Fibroblast of lung (primary cell): ENCODE data around the gene ATG10. TPM values are rescaled to one million over a fixed set of nuclear protein-coding genes. Genes with fewer than 3 reads are reported as not detected.
"Not testable (repeated sequence)": the region's sequence is repeated elsewhere in the genome, so short reads cannot be mapped to it uniquely, and the experiment has no call there.

Experiments
- DNase-seq, 2 donors: peaks; one replicate each; pipeline versions ENCODE4 v3.0.0 to v3.0.0-alpha.2; 2010; ENCODE audit warnings: low read depth in 2 of 2
- H2AFZ ChIP-seq: 2 replicates; pipeline ENCODE4 v1.5.1; 2012; ENCODE audit warnings: low read length, control low read depth, inconsistent platforms
- H3K27ac ChIP-seq: 2 replicates; pipeline ENCODE4 v1.5.1; 2011; ENCODE audit warnings: low read length, control low read depth; ENCODE audit not compliant: insufficient read depth
- H3K27me3 ChIP-seq: 2 replicates; pipeline ENCODE4 v1.5.1; 2011; ENCODE audit warnings: mild to moderate bottlenecking, low read length; ENCODE audit not compliant: control insufficient read depth, insufficient read depth
- H3K36me3 ChIP-seq: 2 replicates; pipeline ENCODE4 v1.5.1; 2011; ENCODE audit warnings: low read length; ENCODE audit not compliant: control insufficient read depth, insufficient read depth
- H3K4me1 ChIP-seq: 2 replicates; pipeline ENCODE4 v1.5.1; 2011; ENCODE audit warnings: low read length; ENCODE audit not compliant: control insufficient read depth, insufficient read depth; ENCODE audit errors: extremely low read depth
- H3K4me2 ChIP-seq: 2 replicates; pipeline ENCODE4 v1.5.1; 2011; ENCODE audit warnings: low read length, control low read depth; ENCODE audit not compliant: insufficient read depth; ENCODE audit errors: extremely low read depth
- H3K4me3 ChIP-seq, 4 experiments: fragments of 200-600 bp in 1 of 4; sonication (generic) in 1 of 4; replicated peaks in 1 of 4; 2 replicates each; pipeline ENCODE4 v1.5.1; 2011 to 2016; ENCODE audit warnings: low read length in 4 of 4, low read depth in 3 of 4, mild to moderate bottlenecking in 3 of 4, control low read depth in 2 of 4, inconsistent platforms in 1 of 4, mixed read lengths in 1 of 4; ENCODE audit not compliant: insufficient read depth in 1 of 4; ENCODE audit errors: control extremely low read depth in 1 of 4
- H3K79me2 ChIP-seq: 2 replicates; pipeline ENCODE4 v1.5.1; 2012; ENCODE audit warnings: mild to moderate bottlenecking, low read length, inconsistent platforms; ENCODE audit not compliant: control insufficient read depth, insufficient read depth
- H3K9ac ChIP-seq: 2 replicates; pipeline ENCODE4 v1.5.1; 2011; ENCODE audit warnings: mild to moderate bottlenecking, low read length, control low read depth; ENCODE audit not compliant: insufficient read depth
- H3K9me3 ChIP-seq: 2 replicates; pipeline ENCODE4 v1.5.1; 2012; ENCODE audit warnings: low read depth, low read length; ENCODE audit not compliant: control insufficient read depth, insufficient read depth
- H4K20me1 ChIP-seq: 2 replicates; pipeline ENCODE4 v1.5.1; 2011; ENCODE audit warnings: low read length; ENCODE audit not compliant: control insufficient read depth, insufficient read depth; ENCODE audit errors: extremely low read depth
- EZH2 ChIP-seq: IDR thresholded peaks from 2 replicates; pipeline ENCODE4 v1.5.1; 2012; ENCODE audit warnings: low read length, control low read depth, mild to moderate bottlenecking; ENCODE audit errors: missing control alignments
- polyA plus RNA-seq, 2 donors: library from polyadenylated mRNA; depleted of rRNA in 1 of 2; stranded (reverse) in 1 of 2; unstranded in 1 of 2; fragments of >200 nt; gene quantifications; 2 replicates each; pipeline ENCODE4 v1.2.1, GENCODE V29; 2011 to 2012; ENCODE audit warnings: missing spikeins in 1 of 2
- total RNA-seq: library from RNA; depleted of rRNA; stranded (reverse); fragments of >200 nt; gene quantifications from 2 replicates; pipeline ENCODE4 v1.2.1, GENCODE V29; 2014
- TF ChIP-seq, protein P1 (sequence below), 2 donors: IDR thresholded peaks in 1 of 2; conservative IDR thresholded peaks in 1 of 2; 1 replicate in 1 of 2; 2 replicates in 1 of 2; pipeline ENCODE4 v1.5.1; 2011 to 2012; ENCODE audit warnings: low read length in 2 of 2, control low read depth in 1 of 2, inconsistent platforms in 1 of 2, low read depth in 1 of 2, mild to moderate bottlenecking in 1 of 2

ATG10 gene
- total and polyA plus RNA-seq, 2 donors (not counting 1 experiment from before 2014, with no cell fraction given), result 2.5 to 8.8 TPM

DNA sequence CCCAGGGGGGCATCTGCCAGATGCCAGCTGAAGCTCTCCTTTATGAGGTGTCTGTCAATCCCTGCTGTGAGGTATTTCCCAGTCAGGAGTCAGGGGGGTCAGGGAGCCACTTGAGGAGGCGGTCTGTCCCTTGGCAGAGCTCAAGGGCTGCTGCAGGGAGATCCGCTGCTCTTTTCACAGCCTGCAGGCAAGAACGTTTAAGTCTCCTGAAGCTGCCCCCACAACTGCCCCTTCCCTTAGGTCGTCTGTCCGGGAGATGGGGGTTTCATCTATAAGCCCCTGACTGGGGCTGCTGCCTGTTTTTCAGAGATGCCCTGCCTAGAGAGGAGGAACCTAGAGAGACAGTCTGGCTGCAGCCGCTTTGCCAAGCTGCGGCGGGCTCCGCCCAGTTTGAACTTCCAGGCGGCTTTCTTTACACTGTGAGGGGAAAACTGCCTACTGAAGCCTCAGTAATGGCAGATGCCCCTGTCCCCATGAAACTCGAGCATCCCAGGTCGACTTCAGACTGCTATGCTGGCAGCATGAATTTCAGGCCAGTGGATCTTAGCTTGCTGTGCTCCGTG, 158.0 kb downstream of the ATG10 start:
- Histone ChIP-seq H3K27me3 (no peaks in the 10 kb centered on the region), H3K27ac (no peak overlapping the region), H3K9ac (no peak overlapping the region), H4K20me1 (no peaks in the 10 kb centered on the region), H3K9me3 (no peaks in the 10 kb centered on the region), H3K4me2 (no peak overlapping the region), H3K4me1 (no peaks in the 10 kb centered on the region), H3K36me3 (no peaks in the 10 kb centered on the region), H2AFZ (no peak overlapping the region), H3K4me3 (no peak overlapping the region), H3K79me2 (no peaks in the 10 kb centered on the region)
- TF ChIP-seq EZH2, result no peak
- TF ChIP-seq, protein P1, sequence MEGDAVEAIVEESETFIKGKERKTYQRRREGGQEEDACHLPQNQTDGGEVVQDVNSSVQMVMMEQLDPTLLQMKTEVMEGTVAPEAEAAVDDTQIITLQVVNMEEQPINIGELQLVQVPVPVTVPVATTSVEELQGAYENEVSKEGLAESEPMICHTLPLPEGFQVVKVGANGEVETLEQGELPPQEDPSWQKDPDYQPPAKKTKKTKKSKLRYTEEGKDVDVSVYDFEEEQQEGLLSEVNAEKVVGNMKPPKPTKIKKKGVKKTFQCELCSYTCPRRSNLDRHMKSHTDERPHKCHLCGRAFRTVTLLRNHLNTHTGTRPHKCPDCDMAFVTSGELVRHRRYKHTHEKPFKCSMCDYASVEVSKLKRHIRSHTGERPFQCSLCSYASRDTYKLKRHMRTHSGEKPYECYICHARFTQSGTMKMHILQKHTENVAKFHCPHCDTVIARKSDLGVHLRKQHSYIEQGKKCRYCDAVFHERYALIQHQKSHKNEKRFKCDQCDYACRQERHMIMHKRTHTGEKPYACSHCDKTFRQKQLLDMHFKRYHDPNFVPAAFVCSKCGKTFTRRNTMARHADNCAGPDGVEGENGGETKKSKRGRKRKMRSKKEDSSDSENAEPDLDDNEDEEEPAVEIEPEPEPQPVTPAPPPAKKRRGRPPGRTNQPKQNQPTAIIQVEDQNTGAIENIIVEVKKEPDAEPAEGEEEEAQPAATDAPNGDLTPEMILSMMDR (conservative IDR thresholded peaks at IDR 0.05 in 1 of 2, IDR thresholded peaks at IDR 0.05 in 1 of 2; ENCODE audit: low read depth in 1 of 2, low read length in 2 of 2), result no peak
- no peak for DNase-seq

DNA sequence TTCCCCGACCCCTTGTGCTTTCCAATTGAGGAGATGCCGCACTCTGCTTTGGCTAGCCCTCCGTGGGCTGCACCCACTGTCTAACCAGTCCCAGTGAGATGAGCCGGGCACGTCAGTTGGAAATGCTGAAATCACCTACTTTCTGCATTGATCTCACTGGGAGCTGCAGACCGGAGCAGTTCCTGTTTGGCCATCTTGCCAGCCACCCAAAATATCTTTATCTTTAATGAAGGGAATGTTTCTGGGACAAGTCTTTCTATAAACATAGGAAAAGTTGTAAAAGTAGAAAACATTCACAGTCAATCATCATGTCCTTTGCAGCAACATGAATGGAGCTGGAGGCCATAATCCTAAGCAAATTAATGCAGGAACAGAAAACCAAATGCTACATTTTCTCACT, 158.8 kb downstream of the ATG10 start:
- Histone ChIP-seq H3K4me2 (no peak overlapping the region), H3K9me3 (no peaks in the 10 kb centered on the region), H3K4me1 (no peaks in the 10 kb centered on the region), H2AFZ (no peak overlapping the region), H3K27me3 (no peaks in the 10 kb centered on the region), H3K36me3 (no peaks in the 10 kb centered on the region), H3K9ac (no peak overlapping the region), H4K20me1 (no peaks in the 10 kb centered on the region), H3K79me2 (no peaks in the 10 kb centered on the region), H3K4me3 (no peak overlapping the region), H3K27ac (no peak overlapping the region)
- no peak for TF ChIP-seq EZH2
- TF ChIP-seq, protein P1 (conservative IDR thresholded peaks at IDR 0.05 in 1 of 2, IDR thresholded peaks at IDR 0.05 in 1 of 2; ENCODE audit: low read depth in 1 of 2, low read length in 2 of 2), result no peak
- no peak for DNase-seq

DNA sequence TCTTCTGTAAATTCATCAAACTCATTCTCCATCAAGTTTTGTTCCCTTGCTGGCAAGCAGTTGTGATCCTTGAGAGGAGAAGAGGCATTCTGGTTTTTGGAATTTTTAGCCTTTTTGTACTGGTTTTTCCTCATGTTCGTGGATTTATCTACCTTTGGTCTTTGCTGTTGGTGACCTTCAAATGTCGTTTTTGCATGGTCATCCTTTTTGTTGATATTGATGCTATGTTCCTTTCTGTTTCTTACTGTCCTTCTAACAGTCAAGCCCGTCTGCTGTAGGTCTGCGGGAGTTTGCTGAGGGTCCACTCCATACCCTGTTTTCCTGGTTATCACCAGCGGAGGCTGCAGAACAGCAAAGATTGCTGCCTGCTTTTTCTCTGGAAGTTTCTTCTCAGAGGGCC, 165.4 kb downstream of the ATG10 start:
- H3K9me3 ChIP-seq, result no peaks in the 10 kb centered on the region
- H3K9ac ChIP-seq, result no peak overlapping the region
- no peak overlapping the region for H3K4me3 ChIP-seq
- TF ChIP-seq, protein P1 (conservative IDR thresholded peaks at IDR 0.05 in 1 of 2, IDR thresholded peaks at IDR 0.05 in 1 of 2; ENCODE audit: low read depth in 1 of 2, low read length in 2 of 2), result no peak
- TF ChIP-seq EZH2, result no peak
- no peak overlapping the region for H3K27ac ChIP-seq
- DNase-seq, result no peak
- no peak overlapping the region for H3K4me2 ChIP-seq
- H4K20me1 ChIP-seq, result no peaks in the 10 kb centered on the region
- no peak overlapping the region for H2AFZ ChIP-seq
- H3K79me2 ChIP-seq, result no peaks in the 10 kb centered on the region
- no peaks in the 10 kb centered on the region for H3K4me1 ChIP-seq
- H3K36me3 ChIP-seq, result no peaks in the 10 kb centered on the region
- no peaks in the 10 kb centered on the region for H3K27me3 ChIP-seq

DNA sequence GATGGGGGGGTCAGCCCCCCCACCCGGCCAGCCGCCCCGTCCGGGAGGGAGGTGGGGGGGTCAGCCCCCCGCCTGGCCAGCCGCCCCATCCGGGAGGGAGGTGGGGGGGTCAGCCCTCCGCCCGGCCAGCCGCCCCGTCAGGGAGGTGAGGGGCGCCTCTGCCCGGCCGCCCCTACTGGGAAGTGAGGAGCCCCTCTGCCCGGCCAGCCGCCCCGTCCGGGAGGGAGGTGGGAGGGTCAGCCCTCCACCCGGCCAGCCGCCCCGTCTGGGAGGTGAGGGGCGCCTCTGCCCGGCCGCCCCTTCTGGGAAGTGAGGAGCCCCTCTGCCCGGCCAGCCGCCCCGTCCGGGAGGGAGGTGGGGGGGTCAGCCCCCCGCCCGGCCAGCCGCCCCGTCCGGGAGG, 168.0 kb downstream of the ATG10 start:
- not testable (repeated sequence) for H3K9me3 ChIP-seq, H3K79me2 ChIP-seq, H3K36me3 ChIP-seq, H4K20me1 ChIP-seq, H3K9ac ChIP-seq, H2AFZ ChIP-seq, H3K27me3 ChIP-seq, H3K4me2 ChIP-seq, DNase-seq, H3K4me1 ChIP-seq, H3K4me3 ChIP-seq, H3K27ac ChIP-seq
